Suprapubic skin (tissue), 4 donors: ENCODE results near the gene FIGN.

Experiments used
- EP300 ChIP-seq: sonication (generic); formaldehyde crosslinking; IDR thresholded peaks from one replicate; pipeline ENCODE4 v1.6.1; 2017; ENCODE audit warnings: antibody characterized with exemption
- POLR2A ChIP-seq, 2 donors: fragments of 450-650 bp; IDR thresholded peaks; one replicate each; pipeline ENCODE4 v1.6.1; 2017; ENCODE audit warnings: antibody characterized with exemption in 2 of 2, mild to moderate bottlenecking in 2 of 2, moderate library complexity in 2 of 2
- POLR2AphosphoS5 ChIP-seq, 3 donors: sonication (generic); formaldehyde crosslinking; IDR thresholded peaks; one replicate each; pipeline ENCODE4 v1.6.1; 2017; ENCODE audit warnings: antibody characterized with exemption in 3 of 3
- TF ChIP-seq, protein P1 (sequence below), 2 donors: fragments of 200-600 bp in 1 of 2; fragments of 450-650 bp in 1 of 2; sonication (generic) in 1 of 2; IDR thresholded peaks; one replicate each; pipeline ENCODE4 v1.5.1; 2016 to 2019; ENCODE audit warnings: antibody characterized with exemption in 2 of 2, mild to moderate bottlenecking in 1 of 2, moderate library complexity in 1 of 2

DNA sequence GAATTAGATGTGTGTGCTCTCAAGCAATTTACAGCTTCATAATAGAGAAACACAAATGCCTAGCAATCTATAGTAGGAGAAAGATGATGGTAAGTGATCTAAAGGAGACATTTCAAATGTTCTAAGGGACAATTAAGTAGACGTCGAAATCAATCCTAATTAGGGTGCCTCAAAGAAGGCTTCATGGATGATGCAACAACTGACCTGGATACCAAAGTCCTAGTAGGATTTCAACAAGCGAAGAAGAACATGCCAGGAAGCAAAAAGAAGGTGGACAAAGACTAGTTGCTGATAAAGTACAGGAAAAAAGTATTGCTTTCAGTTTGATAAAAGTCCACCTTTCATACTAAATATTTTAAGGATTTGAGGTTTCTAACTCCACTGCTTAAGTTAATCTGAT, 12.5 kb downstream of the FIGN start:
- TF ChIP-seq POLR2A (IDR thresholded peaks at IDR 0.05) (no peak), POLR2AphosphoS5 (IDR thresholded peaks at IDR 0.05) (no peak), EP300 (no peak)
- TF ChIP-seq, protein P1, sequence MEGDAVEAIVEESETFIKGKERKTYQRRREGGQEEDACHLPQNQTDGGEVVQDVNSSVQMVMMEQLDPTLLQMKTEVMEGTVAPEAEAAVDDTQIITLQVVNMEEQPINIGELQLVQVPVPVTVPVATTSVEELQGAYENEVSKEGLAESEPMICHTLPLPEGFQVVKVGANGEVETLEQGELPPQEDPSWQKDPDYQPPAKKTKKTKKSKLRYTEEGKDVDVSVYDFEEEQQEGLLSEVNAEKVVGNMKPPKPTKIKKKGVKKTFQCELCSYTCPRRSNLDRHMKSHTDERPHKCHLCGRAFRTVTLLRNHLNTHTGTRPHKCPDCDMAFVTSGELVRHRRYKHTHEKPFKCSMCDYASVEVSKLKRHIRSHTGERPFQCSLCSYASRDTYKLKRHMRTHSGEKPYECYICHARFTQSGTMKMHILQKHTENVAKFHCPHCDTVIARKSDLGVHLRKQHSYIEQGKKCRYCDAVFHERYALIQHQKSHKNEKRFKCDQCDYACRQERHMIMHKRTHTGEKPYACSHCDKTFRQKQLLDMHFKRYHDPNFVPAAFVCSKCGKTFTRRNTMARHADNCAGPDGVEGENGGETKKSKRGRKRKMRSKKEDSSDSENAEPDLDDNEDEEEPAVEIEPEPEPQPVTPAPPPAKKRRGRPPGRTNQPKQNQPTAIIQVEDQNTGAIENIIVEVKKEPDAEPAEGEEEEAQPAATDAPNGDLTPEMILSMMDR (IDR thresholded peaks at IDR 0.05) = no peak
